GM11168 (cell line): Measurements from ENCODE around the gene IRF8.

Source experiments
- in situ Hi-C: fragments of 300-500 bp; cut with MboI; formaldehyde crosslinking; loops from one replicate; pipeline ENCODE4 v1.12.0; 2022; ENCODE audit warnings: low sequenced_read_pairs; ENCODE audit not compliant: unreplicated experiment

The IRF8 gene

GRCh38 chr16:85911251-85911930 is 12.4 kb downstream of the IRF8 start:
- in situ Hi-C loops, result no loop called here

GRCh38 chr16:85912211-85912974 is 13.4 kb downstream of the IRF8 start:
- in situ Hi-C loops, result no loop called here

DNA sequence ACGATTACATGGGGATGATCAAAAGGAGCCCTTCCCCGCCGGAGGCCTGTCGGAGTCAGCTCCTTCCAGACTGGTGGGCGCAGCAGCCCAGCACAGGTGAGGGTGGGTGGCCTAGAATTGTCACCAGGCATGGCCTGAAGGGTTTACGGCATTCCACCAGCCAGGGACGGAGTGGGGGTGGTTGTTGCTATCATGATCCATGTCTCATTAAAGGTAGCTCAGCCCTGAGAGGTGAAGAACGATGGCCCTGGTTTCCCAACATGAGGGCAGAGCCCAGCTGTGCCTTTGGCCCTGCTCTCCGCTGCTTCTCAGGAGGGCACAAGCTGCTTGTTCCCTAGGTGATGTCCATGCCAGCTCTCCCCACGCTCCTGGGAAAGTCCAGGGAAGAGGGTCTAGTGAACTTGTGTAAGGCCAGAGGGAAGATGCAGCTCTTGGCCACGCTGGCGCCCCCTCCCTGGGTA is 14.2 kb downstream of the IRF8 start:
- in situ Hi-C loops, result no loop called here

- in situ Hi-C loops, result no loop called here
Observed at GRCh38 chr16:85913688-85914422, 14.9 kb downstream of the IRF8 start.

DNA sequence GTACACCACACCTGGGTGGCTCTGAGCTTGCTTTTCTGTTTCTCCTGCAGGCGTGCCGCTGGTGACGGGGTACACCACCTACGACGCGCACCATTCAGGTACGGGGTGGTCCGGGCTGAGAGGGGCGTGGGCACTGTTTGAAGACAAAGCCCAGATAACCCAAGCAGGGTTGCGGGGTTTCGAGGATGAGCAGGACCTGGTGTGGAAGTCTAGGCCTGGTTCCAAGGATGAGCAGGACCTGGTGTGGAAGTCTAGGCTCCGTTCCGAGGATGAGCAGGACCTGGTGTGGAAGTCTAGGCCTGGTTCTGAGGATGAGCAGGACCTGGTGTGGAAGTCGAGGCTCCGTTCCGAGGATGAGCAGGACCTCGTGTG is 15.4 kb downstream of the IRF8 start:
- in situ Hi-C loops, result no loop called here

- in situ Hi-C loops, result no loop called here
Observed at GRCh38 chr16:85915125-85915845, 16.3 kb downstream of the IRF8 start.

DNA sequence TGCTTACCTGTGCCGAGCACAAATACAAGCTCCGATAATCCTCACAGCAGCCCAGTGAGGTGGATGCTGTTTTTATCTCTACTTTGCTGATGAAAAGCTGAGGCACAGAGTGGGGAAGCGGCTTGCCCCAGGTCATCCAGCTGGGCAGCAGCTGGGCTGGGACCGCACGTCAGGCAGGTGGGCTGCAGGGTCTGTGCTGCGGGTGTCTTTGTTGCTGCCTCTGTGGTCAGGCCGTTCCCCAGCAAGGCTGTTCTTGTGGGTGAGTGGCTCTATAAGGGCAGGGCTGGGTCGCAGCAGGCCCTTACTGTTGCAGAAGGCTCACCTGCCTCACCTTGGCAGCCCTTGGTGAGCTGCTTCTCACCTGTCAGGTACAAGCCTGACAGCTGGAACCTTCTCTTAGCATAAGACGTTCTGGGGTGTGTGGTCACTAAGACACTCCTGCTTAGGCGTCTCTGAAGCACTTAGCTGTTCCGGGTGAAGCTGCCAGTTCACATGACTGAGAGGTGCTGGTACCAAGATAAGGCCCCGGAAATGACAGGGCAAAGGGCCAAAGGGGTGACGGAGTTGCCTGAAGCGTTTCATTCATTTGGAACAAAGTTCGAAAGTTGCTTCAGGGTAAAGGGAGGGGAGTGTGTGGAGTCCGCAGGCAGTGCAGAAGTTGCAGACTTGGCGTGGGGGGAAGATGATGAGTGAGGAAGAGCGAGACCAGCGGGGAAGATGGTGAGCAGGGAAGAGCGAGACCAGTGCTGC is 17.4 kb downstream of the IRF8 start:
- in situ Hi-C loops, result no loop called here

DNA sequence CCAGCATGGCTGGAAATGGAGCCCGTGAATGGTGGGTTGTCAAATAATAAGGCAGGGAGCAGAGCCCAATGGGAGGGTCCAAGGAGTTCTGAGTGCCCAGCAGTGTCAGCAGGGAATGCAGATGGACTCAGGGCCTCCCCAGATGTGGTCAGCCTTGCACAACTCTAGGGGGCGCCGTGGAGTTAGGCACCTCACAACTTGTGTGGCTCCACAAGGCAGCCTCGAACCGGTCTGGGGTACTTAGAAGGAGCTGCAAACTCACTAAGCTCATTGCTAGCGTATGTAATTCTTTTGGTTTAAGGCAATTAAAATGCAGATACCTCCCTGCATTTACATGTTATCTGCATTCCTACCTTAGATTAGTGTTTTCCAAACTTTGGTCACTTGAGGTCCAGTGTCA is 18.1 kb downstream of the IRF8 start:
- in situ Hi-C loops, result no loop called here

DNA sequence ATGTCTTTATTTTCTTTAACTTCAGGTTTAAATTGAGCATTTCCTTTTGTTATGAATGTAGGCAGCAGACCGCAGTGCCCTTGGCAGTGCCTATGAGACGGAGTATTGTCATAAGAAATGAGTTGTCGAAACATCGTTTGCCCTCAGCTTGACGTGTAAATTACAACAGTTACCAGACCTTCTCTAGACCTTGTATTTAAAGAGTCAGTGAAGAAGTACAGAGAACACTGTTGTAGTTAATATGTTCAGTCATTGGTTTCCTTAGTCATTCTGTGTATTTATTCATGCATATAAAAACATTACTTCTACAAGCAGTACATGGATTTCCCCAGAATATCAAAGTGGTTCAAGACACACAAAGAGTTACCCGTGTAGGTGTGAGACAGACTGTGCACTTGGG is 19.0 kb downstream of the IRF8 start:
- in situ Hi-C loops, result no loop called here

GRCh38 chr16:85918436-85918835 is 19.5 kb downstream of the IRF8 start:
- in situ Hi-C loops, result no loop called here

- in situ Hi-C loops, result no loop called here
Observed at GRCh38 chr16:85919271-85920267, 20.6 kb downstream of the IRF8 start.

- in situ Hi-C loops, result no loop called here
Observed at GRCh38 chr16:85921026-85921425, 22.1 kb downstream of the IRF8 start.

GRCh38 chr16:85923153-85924021 is 24.4 kb downstream of the IRF8 start:
- in situ Hi-C loops, result no loop called here

DNA sequence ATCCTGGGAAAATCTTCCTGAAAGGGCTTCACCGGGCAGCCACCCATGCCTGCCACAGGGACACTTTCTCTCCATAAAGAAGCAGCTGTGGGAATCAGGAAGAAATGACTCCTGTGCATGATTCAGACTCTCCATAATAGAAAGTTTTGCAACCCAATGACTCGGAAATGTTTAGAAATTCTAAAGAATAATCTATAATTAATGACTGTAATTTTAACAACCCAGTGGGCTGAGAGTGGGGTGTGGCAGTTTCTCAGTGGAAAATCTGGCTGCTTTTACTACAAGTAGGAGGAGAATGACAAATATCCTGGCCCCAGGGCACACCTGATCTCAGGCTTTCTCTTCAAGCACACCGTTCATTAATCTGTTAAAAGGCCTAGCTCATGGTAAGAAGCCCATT is 25.7 kb downstream of the IRF8 start:
- in situ Hi-C loops, result no loop called here

DNA sequence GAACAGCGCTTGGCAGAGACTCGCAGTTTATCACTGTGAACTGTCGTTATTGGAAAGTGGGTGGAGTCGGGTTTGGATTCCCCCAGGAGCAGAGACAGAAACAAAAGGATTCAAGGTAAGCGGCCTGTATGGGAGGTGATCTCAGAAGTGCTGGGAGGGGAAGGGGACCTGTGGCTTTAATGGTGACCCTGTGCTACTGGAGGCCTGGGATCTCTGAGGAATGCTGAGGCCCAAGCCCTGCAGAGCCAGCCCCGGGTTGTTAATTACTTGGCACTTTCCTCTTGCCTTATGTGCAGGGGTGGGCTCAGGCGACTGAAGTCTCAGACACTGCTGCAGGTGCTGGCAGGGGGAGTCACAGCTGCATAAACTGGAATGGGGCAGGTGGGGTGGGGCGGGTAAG is 27.4 kb downstream of the IRF8 start:
- in situ Hi-C loops, result no loop called here

DNA sequence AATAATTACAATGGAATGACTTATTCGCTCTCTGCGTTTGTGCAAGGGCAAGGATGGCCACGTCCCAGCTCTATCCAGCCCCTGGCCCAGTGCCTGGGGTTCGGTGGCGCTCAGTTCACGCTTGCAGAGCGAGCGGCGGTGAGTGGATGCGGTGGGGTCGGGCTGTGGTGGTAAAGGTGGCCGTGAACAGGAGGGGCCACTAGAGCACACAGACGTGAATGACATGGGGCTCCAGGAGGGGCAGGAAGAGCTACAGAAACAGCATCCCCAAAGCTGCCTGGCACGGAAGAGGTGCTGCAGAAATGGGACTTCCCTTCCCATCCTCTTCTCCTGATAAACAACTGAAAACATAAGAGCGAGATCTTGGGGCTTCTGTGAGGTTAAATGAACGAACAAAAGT is 28.4 kb downstream of the IRF8 start:
- in situ Hi-C loops, result no loop called here

DNA sequence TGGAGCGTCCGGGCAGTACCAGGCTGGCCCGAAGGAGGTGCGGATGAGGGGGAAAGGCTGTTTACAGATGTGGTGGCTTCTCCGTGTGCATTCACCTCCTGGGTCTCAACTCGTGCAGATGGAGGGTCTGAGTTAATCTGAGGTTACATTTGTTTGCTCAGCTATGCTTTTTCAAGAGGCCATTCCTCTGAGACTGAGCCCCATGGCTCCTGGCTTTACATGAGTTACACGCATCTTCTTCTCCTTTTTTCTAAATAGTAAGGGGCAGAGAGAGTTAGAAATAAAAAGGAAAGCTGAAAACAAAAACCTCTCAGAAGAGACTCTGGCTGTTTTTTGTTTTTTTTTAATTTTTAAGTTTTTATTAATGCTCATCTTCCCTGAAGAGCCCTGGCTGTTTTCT is 29.0 kb downstream of the IRF8 start:
- in situ Hi-C loops, result no loop called here

DNA sequence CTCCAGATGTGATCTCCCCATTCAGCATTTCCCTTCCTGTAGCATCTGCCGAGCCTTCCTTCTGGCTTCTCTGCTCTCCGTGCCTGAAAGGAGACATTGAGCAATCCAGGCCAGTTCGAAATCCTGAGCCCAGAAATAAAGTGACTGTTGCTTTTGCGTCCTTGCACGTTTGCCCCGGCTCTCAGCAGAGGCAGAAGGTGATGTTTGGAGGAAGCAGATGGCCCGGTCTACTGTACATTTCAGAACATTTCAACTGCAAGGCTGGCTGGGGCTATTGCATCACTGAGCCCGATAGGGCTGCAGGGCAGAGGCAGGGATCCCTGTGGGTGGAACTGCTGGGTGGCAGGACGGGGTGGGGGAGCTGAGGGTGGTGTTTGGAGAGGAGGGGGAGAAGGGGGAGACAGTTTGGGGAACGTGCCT is 29.4 kb downstream of the IRF8 start:
- in situ Hi-C loops, result no loop called here
